ENCODE data around the gene RGS4.

Gene RGS4

DNA sequence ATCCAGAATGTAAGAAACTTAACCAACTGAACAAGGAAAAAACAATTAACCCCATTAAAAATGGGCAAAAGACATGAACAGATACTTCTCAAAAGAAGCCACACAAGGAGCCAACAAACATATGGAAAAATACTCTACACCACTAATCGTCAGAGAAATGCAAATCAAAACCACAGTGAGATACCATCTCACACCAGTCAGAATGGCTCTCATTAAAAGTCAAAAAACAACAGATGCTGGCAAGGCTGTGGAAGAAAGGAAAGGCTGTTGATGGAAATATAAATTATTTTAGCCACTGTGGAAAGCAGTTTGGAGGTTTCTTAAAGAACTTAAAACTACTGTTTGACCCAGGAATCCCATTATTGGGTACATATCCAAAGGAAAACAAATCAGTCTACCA is 51.2 kb downstream of the RGS4 start:
- in situ Hi-C loops (cut with MboI; ENCODE audit: low sequenced_read_pairs, unreplicated experiment) = no loop called here
- no peak for DNase-seq (ENCODE audit: low spot score)
- TF ChIP-seq CTCF (IDR thresholded peaks at IDR 0.05; ENCODE audit: borderline replicate concordance, control extremely low read depth, extremely low read depth, insufficient read depth, missing control alignments) = no peak

DNA sequence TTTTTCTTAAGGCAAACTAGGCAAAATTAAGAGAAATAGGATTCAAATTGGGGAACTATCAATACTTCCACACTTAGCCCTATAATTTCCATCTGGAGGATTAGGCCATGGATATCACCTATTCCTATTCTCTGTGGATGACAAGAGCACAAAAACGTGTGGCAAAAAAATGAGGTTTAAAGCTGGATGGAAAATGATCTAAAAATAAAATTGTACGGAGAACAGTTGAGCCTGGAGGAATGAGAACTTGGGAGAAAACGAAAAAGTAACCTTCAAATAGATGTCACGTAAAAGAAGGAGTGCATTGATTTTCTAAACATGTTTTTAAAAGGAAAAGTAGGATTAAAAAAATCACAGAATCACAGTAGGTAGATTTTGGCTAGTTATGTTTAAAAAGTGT is 55.7 kb downstream of the RGS4 start:
- in situ Hi-C loops (cut with MboI; ENCODE audit: low sequenced_read_pairs, unreplicated experiment) = no loop called here
- TF ChIP-seq CTCF (IDR thresholded peaks at IDR 0.05; ENCODE audit: borderline replicate concordance, control extremely low read depth, extremely low read depth, insufficient read depth, missing control alignments) = no peak
- DNase-seq (ENCODE audit: low spot score) = no peak

All from GM13976 (cell line).